Measurements from ENCODE around the gene TRIO. TPM values are rescaled to one million over a fixed set of nuclear protein-coding genes. Genes with fewer than 3 reads are reported as not detected.

TRIO gene
- total and polyA plus RNA-seq, 2 of the 8 experiments (the other 6 are each of a cell fraction or from before 2014, with no cell fraction given) = 35.1 to 69.1 TPM

GRCh38 chr5:14161825-14162556, 18.8 kb downstream of the TRIO start:
- H3K14ac ChIP-seq (ENCODE audit: insufficient read length) = no peak overlapping the region
- H3K4me2 ChIP-seq (ENCODE audit: insufficient read depth in 1 of 2, low read depth in 2 of 2, low read length in 2 of 2) = no peak overlapping the region
- WGBS, 2 experiments (ENCODE audit: extremely low coverage in 1 of 2, insufficient coverage in 1 of 2, insufficient read length in 1 of 2, insufficient replicate concordance in 2 of 2, low coverage in 1 of 2, low lambda C conversion rate in 2 of 2, missing lambda C conversion rate in 1 of 2) = 91% methylated on average over 7 of the region's 7 CpGs; no CpG with 5 or more reads in 1 of the 2 experiments
- H3K36me3 ChIP-seq (ENCODE audit: control insufficient read depth in 2 of 4, insufficient read depth in 4 of 4, low read length in 3 of 4) = no peaks in the 10 kb centered on the region
- H3K27me3 ChIP-seq (replicated peaks in 1 of 4; ENCODE audit: control insufficient read depth in 3 of 4, extremely low read depth in 1 of 4, insufficient read depth in 3 of 4, low read length in 3 of 4) = no peaks in the 10 kb centered on the region
- H3K23ac ChIP-seq (ENCODE audit: insufficient read length) = no peak overlapping the region
- no peak overlapping the region for H3K27ac ChIP-seq (ENCODE audit: low read depth, low read length)
- DNase-seq (ENCODE audit: low read depth in 1 of 2, low spot score in 2 of 2) = no peak
- no peak overlapping the region for H2BK15ac ChIP-seq (ENCODE audit: low read length)
- H3K4me3 ChIP-seq (ENCODE audit: extremely low read depth in 1 of 4, insufficient read depth in 2 of 4, low read depth in 3 of 4, low read length in 4 of 4) = no peak overlapping the region
- H2BK5ac ChIP-seq (ENCODE audit: low read depth, low read length) = no peak overlapping the region
- POLR2A ChIA-PET (ENCODE audit: partially characterized antibody) = no interaction called here
- CTCF ChIA-PET (ENCODE audit: partially characterized antibody) = interaction anchor here (0.8 to 1.0 kb wide), 3 partner anchors 11 to 99 kb away, joined by 3 read pairs; no protein-coding TSS in a partner anchor
- peaks cover 12 to 16% of the 10 kb centered on the region in 2 experiments for H4K20me1 ChIP-seq (replicated peaks in 1 of 2; ENCODE audit: control insufficient read depth in 1 of 2, insufficient read depth in 2 of 2, low read length in 2 of 2)
- peaks cover 37 to 100% of the 10 kb centered on the region in 2 experiments for H3K79me2 ChIP-seq (ENCODE audit: control insufficient read depth in 1 of 2, insufficient read depth in 2 of 2, low read length in 2 of 2)
- no peak overlapping the region for H2BK120ac ChIP-seq (replicated peaks; ENCODE audit: low read depth, low read length)
- H3K18ac ChIP-seq (ENCODE audit: extremely low read depth, low read length) = no peak overlapping the region
- no peak overlapping the region for H3K4ac ChIP-seq (replicated peaks; ENCODE audit: insufficient read length, low read depth, low read length)
- H4K8ac ChIP-seq (ENCODE audit: extremely low read depth, insufficient read depth, low read length) = no peak overlapping the region
- peaks cover 16% of the 10 kb centered on the region; the same call in 1 of the 2 replicates for H3K79me1 ChIP-seq (ENCODE audit: low read depth, low read length)
- H4K91ac ChIP-seq (replicated peaks; ENCODE audit: insufficient read length, low read length) = no peak overlapping the region
- H3K4me1 ChIP-seq (replicated peaks in 1 of 4; ENCODE audit: control insufficient read depth in 3 of 4, insufficient read depth in 4 of 4, low read length in 3 of 4) = peaks cover 1 to 15% (median 7%) of the 10 kb centered on the region in 4 experiments; a peak in 6 of 7 replicates
- H2AFZ ChIP-seq (ENCODE audit: low read length) = no peak overlapping the region
- no peak overlapping the region for H3K9ac ChIP-seq (replicated peaks in 1 of 4; ENCODE audit: extremely low read depth in 1 of 4, low read depth in 3 of 4, low read length in 3 of 4)
- no peak overlapping the region for H2BK12ac ChIP-seq (ENCODE audit: low read depth, low read length)
- FAIRE-seq = no peak
- no peak overlapping the region for H2AK5ac ChIP-seq (ENCODE audit: low read depth, low read length)
- no peak for TF ChIP-seq FOSL1 (IDR thresholded peaks at IDR 0.05; ENCODE audit: insufficient read depth, low read depth, low read length)
- no peaks in the 10 kb centered on the region; a peak in 1 of 4 replicates for H3K9me3 ChIP-seq (ENCODE audit: insufficient read depth in 2 of 2, low read depth in 1 of 2, low read length in 1 of 2)
- no peaks in the 10 kb centered on the region for H3K23me2 ChIP-seq (ENCODE audit: low read depth, low read length)
- no peak overlapping the region for H2BK20ac ChIP-seq (ENCODE audit: low read length)
- H4K5ac ChIP-seq (ENCODE audit: insufficient read length, low read depth, low read length) = no peak overlapping the region
- no peak overlapping the region for H3K56ac ChIP-seq (replicated peaks; ENCODE audit: insufficient read length, low read depth, low read length)
